DND-41 (cell line): ENCODE results near the gene PDE1C.

Experiments
- EZH2 ChIP-seq: IDR thresholded peaks from 3 replicates; pipeline ENCODE4 v1.6.1; 2012; ENCODE audit warnings: borderline replicate concordance, low read depth, mild to moderate bottlenecking, moderate library complexity, low read length, inconsistent platforms; ENCODE audit not compliant: severe bottlenecking
- TF ChIP-seq, protein P1 (sequence below): IDR thresholded peaks from 2 replicates; pipeline ENCODE4 v1.5.1; 2012; ENCODE audit warnings: borderline replicate concordance, low read length, moderate library complexity, mild to moderate bottlenecking; ENCODE audit not compliant: poor library complexity, severe bottlenecking; ENCODE audit errors: extremely low read depth

DNA sequence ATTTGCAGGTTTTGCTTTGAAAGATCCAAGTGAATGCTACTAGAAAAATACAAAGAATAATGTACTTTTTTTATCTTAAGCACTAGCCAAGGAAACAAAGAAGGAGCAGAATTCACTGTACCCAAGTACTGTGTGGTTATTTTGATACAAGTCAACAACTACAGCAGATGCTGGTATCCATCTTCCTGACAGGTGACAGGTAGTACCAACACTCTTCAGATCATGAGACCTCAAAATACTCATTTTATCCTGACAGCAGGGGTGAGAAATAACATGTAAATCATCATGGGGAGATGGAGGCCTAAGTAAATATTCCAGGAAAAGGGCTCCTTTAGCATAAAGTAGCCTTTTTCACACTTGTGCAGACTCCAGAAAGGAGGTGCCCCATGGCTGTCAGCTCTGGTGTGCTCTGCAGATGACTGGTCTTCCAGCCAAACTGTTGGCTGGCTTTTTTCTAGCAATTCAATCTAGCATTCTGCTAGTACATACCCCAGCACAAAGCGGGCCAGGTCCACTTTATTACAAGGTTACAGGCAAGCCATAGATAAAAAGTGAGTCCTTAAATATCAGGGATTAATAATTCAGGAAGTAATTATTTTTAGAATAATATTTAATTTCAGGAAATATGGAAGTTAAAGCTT is 90.4 kb downstream of the PDE1C start:
- TF ChIP-seq, protein P1, sequence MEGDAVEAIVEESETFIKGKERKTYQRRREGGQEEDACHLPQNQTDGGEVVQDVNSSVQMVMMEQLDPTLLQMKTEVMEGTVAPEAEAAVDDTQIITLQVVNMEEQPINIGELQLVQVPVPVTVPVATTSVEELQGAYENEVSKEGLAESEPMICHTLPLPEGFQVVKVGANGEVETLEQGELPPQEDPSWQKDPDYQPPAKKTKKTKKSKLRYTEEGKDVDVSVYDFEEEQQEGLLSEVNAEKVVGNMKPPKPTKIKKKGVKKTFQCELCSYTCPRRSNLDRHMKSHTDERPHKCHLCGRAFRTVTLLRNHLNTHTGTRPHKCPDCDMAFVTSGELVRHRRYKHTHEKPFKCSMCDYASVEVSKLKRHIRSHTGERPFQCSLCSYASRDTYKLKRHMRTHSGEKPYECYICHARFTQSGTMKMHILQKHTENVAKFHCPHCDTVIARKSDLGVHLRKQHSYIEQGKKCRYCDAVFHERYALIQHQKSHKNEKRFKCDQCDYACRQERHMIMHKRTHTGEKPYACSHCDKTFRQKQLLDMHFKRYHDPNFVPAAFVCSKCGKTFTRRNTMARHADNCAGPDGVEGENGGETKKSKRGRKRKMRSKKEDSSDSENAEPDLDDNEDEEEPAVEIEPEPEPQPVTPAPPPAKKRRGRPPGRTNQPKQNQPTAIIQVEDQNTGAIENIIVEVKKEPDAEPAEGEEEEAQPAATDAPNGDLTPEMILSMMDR: no peak
- no peak for TF ChIP-seq EZH2
